Aorta (tissue), 4 donors: ENCODE measurements around the gene DUSP12. TPM values are rescaled to one million over a fixed set of nuclear protein-coding genes. Genes with fewer than 3 reads are reported as not detected.

Experiments
- polyA plus RNA-seq, 2 donors: library from polyadenylated mRNA; stranded (reverse); fragments of 200-250 nt; gene quantifications; one replicate each; pipeline ENCODE4 v1.2.3, GENCODE V29; 2013
- total RNA-seq, 2 donors: library from RNA; stranded (reverse); fragmentation: NEBNext Ultra II Directional; extraction: Animal tissue kit (Norgen Biotek cat#: 25700); gene quantifications; one replicate each; pipeline ENCODE4 v1.2.1, GENCODE V29; 2021
- donor health status: healthy with polysubstance abuse.
- donor health status: Bipolar disorder and iron deficiency.
- donor health status: DM: no; HTN: no; CAD: no.
- donor health status: DM: yes; HTN: yes; CAD: no.

The DUSP12 gene
- total and polyA plus RNA-seq, 4 donors = 19.3 to 30.1 (median 23.9) TPM

Other genes with a start within 250 kb of the DUSP12 start
- 100 to 1,000 TPM in 1 of 2 donors, 10 to 100 TPM in 1; 83.1 to 113 TPM for gene FCGR2A, start 244.3 kb upstream of the DUSP12 start, total RNA-seq
- gene FCGR2A, start 244.3 kb upstream of the DUSP12 start, polyA plus RNA-seq = 10 to 100 TPM; 13.3 to 83.1 TPM
- gene HSPA6, start 225.2 kb upstream of the DUSP12 start, total RNA-seq = 10 to 100 TPM in 1 of 2 donors, 1 to 10 TPM in 1; 9.0 to 19.0 TPM
- gene HSPA6, start 225.2 kb upstream of the DUSP12 start, polyA plus RNA-seq = 1 to 10 TPM; 1.1 to 1.4 TPM
- 100 to 1,000 TPM in 1 of 2 donors, 10 to 100 TPM in 1; 88.2 to 116 TPM for gene FCGR3A, start 200.0 kb upstream of the DUSP12 start, total RNA-seq
- gene FCGR3A, start 200.0 kb upstream of the DUSP12 start, polyA plus RNA-seq = 100 to 1,000 TPM in 1 of 2 donors, 10 to 100 TPM in 1; 13.9 to 108 TPM
- 10 to 100 TPM in 1 of 2 donors, 1 to 10 TPM in 1; 6.3 to 13.4 TPM for gene FCGR3B, start 118.6 kb upstream of the DUSP12 start, total RNA-seq
- 1 to 10 TPM in 1 of 2 donors, under 1 TPM in 1; 0.41 to 5.3 TPM for gene FCGR3B, start 118.6 kb upstream of the DUSP12 start, polyA plus RNA-seq
- gene FCGR2B, start 86.6 kb upstream of the DUSP12 start, total RNA-seq = 10 to 100 TPM; 13.6 to 68.6 TPM
- 1 to 10 TPM; 3.2 to 8.5 TPM for gene FCGR2B, start 86.6 kb upstream of the DUSP12 start, polyA plus RNA-seq
- gene FCRLA, start 42.6 kb upstream of the DUSP12 start, total RNA-seq = under 1 TPM in 1 of 2 donors, not detected in 1; 0.57 TPM
- under 1 TPM; 0.10 to 0.38 TPM for gene FCRLA, start 42.6 kb upstream of the DUSP12 start, polyA plus RNA-seq
- gene FCRLB, start 28.2 kb upstream of the DUSP12 start, total RNA-seq = under 1 TPM; 0.49 to 0.66 TPM
- 1 to 10 TPM in 1 of 2 donors, under 1 TPM in 1; 0.36 to 2.0 TPM for gene FCRLB, start 28.2 kb upstream of the DUSP12 start, polyA plus RNA-seq
- gene ATF6, start 16.5 kb downstream of the DUSP12 start, total RNA-seq = 10 to 100 TPM; 30.4 to 30.5 TPM
- gene ATF6, start 16.5 kb downstream of the DUSP12 start, polyA plus RNA-seq = 1 to 10 TPM; 6.1 to 7.0 TPM